Astrocyte (in vitro differentiated cells and primary cell): ENCODE measurements around the gene ANO2. TPM values are rescaled to one million over a fixed set of nuclear protein-coding genes. Genes with fewer than 3 reads are reported as not detected.

Experiments
- DNase-seq: peaks from one replicate; pipeline ENCODE4 v3.0.0-alpha.2; 2010; ENCODE audit warnings: low read depth
- FAIRE-seq: peaks from 2 replicates; lab custom pipeline; 2011; peaks lifted over from hg19 to GRCh38; lab: Jason Lieb, UNC
- H2AFZ ChIP-seq: 2 replicates; pipeline ENCODE4 v1.6.0; 2012; ENCODE audit warnings: low read depth, low read length, inconsistent platforms
- H3K27ac ChIP-seq: 2 replicates; pipeline ENCODE4 v1.5.1; 2011; ENCODE audit warnings: low read depth, low read length, inconsistent platforms
- H3K27me3 ChIP-seq: 2 replicates; pipeline ENCODE4 v1.6.0; 2011; ENCODE audit warnings: low read length, inconsistent platforms; ENCODE audit not compliant: insufficient read depth
- H3K36me3 ChIP-seq: 2 replicates; pipeline ENCODE4 v1.5.1; 2011; ENCODE audit warnings: low read length, inconsistent platforms; ENCODE audit not compliant: insufficient read depth
- H3K4me1 ChIP-seq: 2 replicates; pipeline ENCODE4 v1.5.1; 2011; ENCODE audit warnings: low read length, inconsistent platforms; ENCODE audit not compliant: insufficient read depth
- H3K4me2 ChIP-seq: 2 replicates; pipeline ENCODE4 v1.6.0; 2012; ENCODE audit warnings: low read length, inconsistent platforms
- H3K4me3 ChIP-seq: 2 replicates; pipeline ENCODE4 v1.5.1; 2011; ENCODE audit warnings: low read depth, mild to moderate bottlenecking, low read length, inconsistent platforms; ENCODE audit not compliant: insufficient read depth
- H3K79me2 ChIP-seq: 2 replicates; pipeline ENCODE4 v1.6.0; 2012; ENCODE audit warnings: mild to moderate bottlenecking, low read length, inconsistent platforms; ENCODE audit not compliant: insufficient read depth
- H3K9ac ChIP-seq: 2 replicates; pipeline ENCODE4 v1.6.0; 2012; ENCODE audit warnings: mild to moderate bottlenecking, low read length, inconsistent platforms
- H3K9me3 ChIP-seq: 2 replicates; pipeline ENCODE4 v1.5.1; 2012; ENCODE audit warnings: low read depth, mild to moderate bottlenecking, low read length, inconsistent platforms; ENCODE audit not compliant: insufficient read depth
- H4K20me1 ChIP-seq: 2 replicates; pipeline ENCODE4 v1.6.0; 2012; ENCODE audit warnings: low read length, inconsistent platforms; ENCODE audit not compliant: insufficient read depth
- H3K27ac Mint-ChIP-seq: one replicate; pipeline ENCODE4 v1.8.0; 2021; ENCODE audit warnings: mild to moderate bottlenecking, mixed read lengths; ENCODE audit not compliant: unreplicated experiment
- H3K27me3 Mint-ChIP-seq: one replicate; pipeline ENCODE4 v1.8.0; 2021; ENCODE audit warnings: low read depth, mixed read lengths; ENCODE audit not compliant: unreplicated experiment
- H3K36me3 Mint-ChIP-seq: one replicate; pipeline ENCODE4 v1.8.0; 2021; ENCODE audit warnings: low read depth, mixed read lengths; ENCODE audit not compliant: unreplicated experiment
- H3K4me1 Mint-ChIP-seq: one replicate; pipeline ENCODE4 v1.8.0; 2021; ENCODE audit warnings: low read depth, mixed read lengths; ENCODE audit not compliant: unreplicated experiment
- H3K4me3 Mint-ChIP-seq: one replicate; pipeline ENCODE4 v1.8.0; 2021; ENCODE audit warnings: mild to moderate bottlenecking, moderate library complexity, mixed read lengths; ENCODE audit not compliant: unreplicated experiment
- H3K9me3 Mint-ChIP-seq: one replicate; pipeline ENCODE4 v1.8.0; 2021; ENCODE audit warnings: mild to moderate bottlenecking, mixed read lengths; ENCODE audit not compliant: unreplicated experiment
- CTCF ChIP-seq: IDR thresholded peaks from 2 replicates; pipeline ENCODE4 v1.5.1; 2011; ENCODE audit warnings: low read depth, mild to moderate bottlenecking, inconsistent platforms, low read length, moderate library complexity; ENCODE audit not compliant: insufficient read depth
- EZH2 ChIP-seq: IDR thresholded peaks from 2 replicates; pipeline ENCODE4 v1.6.1; 2012; ENCODE audit warnings: mild to moderate bottlenecking, low read length, inconsistent platforms; ENCODE audit not compliant: insufficient read depth
- total RNA-seq: library from RNA; stranded (reverse); gene quantifications from 2 replicates; pipeline ENCODE4 v1.2.1, GENCODE V29; 2021

ANO2 gene
- total RNA-seq, 1 donor from 2014 or later: 0.93 TPM

- FAIRE-seq (no peak), DNase-seq (peak; percentile 46)
- Histone ChIP-seq H3K9me3 (peaks cover 3% of the 10 kb centered on the region), H3K4me1 (no peaks in the 10 kb centered on the region), H3K79me2 (no peaks in the 10 kb centered on the region), H4K20me1 (no peaks in the 10 kb centered on the region), H2AFZ (no peak overlapping the region), H3K4me2 (no peak overlapping the region), H3K36me3 (no peaks in the 10 kb centered on the region), H3K27ac (no peak overlapping the region), H3K9ac (no peak overlapping the region), H3K4me3 (no peak overlapping the region), H3K27me3 (peaks cover 5% of the 10 kb centered on the region)
- H3K27me3 Mint-ChIP-seq: peaks cover 38% of the 10 kb centered on the region
- H3K4me3 Mint-ChIP-seq: no peak overlapping the region
- no peaks in the 10 kb centered on the region for H3K9me3 Mint-ChIP-seq
- H3K36me3 Mint-ChIP-seq: no peaks in the 10 kb centered on the region
- H3K4me1 Mint-ChIP-seq: peaks cover 8% of the 10 kb centered on the region
- TF ChIP-seq CTCF (no peak), EZH2 (no peak)
- H3K27ac Mint-ChIP-seq: no peak overlapping the region
These were observed 155.5 kb downstream of the ANO2 start for GRCh38 chr12:5789469-5789968.

GRCh38 chr12:5787828-5788227, 157.2 kb downstream of the ANO2 start:
- Mint-ChIP-seq H3K36me3 (no peaks in the 10 kb centered on the region), H3K27me3 (peaks cover 31% of the 10 kb centered on the region), H3K27ac (no peak overlapping the region), H3K4me1 (peaks cover 8% of the 10 kb centered on the region), H3K9me3 (no peaks in the 10 kb centered on the region), H3K4me3 (no peak overlapping the region)
- Histone ChIP-seq H3K9me3 (peaks cover 3% of the 10 kb centered on the region), H3K4me3 (no peak overlapping the region), H3K4me1 (no peaks in the 10 kb centered on the region), H4K20me1 (no peaks in the 10 kb centered on the region), H3K27ac (no peak overlapping the region), H2AFZ (no peak overlapping the region), H3K4me2 (no peak overlapping the region), H3K9ac (no peak overlapping the region), H3K36me3 (no peaks in the 10 kb centered on the region), H3K79me2 (no peaks in the 10 kb centered on the region), H3K27me3 (peaks cover 5% of the 10 kb centered on the region)
- no peak for DNase-seq
- no peak for FAIRE-seq
- TF ChIP-seq EZH2: no peak

GRCh38 chr12:5785601-5786000, 159.5 kb downstream of the ANO2 start:
- Histone ChIP-seq H3K36me3 (no peaks in the 10 kb centered on the region), H3K4me3 (no peak overlapping the region), H3K4me1 (no peaks in the 10 kb centered on the region), H3K9me3 (peaks cover 3% of the 10 kb centered on the region), H2AFZ (no peak overlapping the region), H3K27me3 (no peaks in the 10 kb centered on the region), H4K20me1 (no peaks in the 10 kb centered on the region), H3K27ac (no peak overlapping the region), H3K9ac (no peak overlapping the region), H3K4me2 (no peak overlapping the region), H3K79me2 (no peaks in the 10 kb centered on the region)
- Mint-ChIP-seq H3K4me1 (peaks cover 2% of the 10 kb centered on the region), H3K27ac (no peak overlapping the region), H3K36me3 (no peaks in the 10 kb centered on the region), H3K9me3 (no peaks in the 10 kb centered on the region), H3K27me3 (peaks cover 26% of the 10 kb centered on the region), H3K4me3 (no peak overlapping the region)
- TF ChIP-seq EZH2 (no peak), CTCF (no peak)
- FAIRE-seq (no peak), DNase-seq (no peak)
